Mesothelial cell of epicardium (in vitro differentiated cells): ENCODE results near the gene UBL7. TPM values are rescaled to one million over a fixed set of nuclear protein-coding genes. Genes with fewer than 3 reads are reported as not detected.

ENCODE experiments used
- DNase-seq, 2 experiments: peaks; one replicate each; pipeline ENCODE4 v3.0.0; 2021; ENCODE audit warnings: low spot score in 2 of 2; ENCODE audit not compliant: unreplicated experiment in 2 of 2
- H3K27ac Mint-ChIP-seq: 2 replicates; pipeline ENCODE4 v1.8.0; 2021; ENCODE audit warnings: mixed read lengths
- H3K27me3 Mint-ChIP-seq: 2 replicates; pipeline ENCODE4 v1.8.0; 2021; ENCODE audit warnings: low read depth, mixed read lengths
- H3K36me3 Mint-ChIP-seq: 2 replicates; pipeline ENCODE4 v1.8.0; 2021; ENCODE audit warnings: mixed read lengths
- H3K4me1 Mint-ChIP-seq: 2 replicates; pipeline ENCODE4 v1.8.0; 2021; ENCODE audit warnings: mixed read lengths
- H3K4me3 Mint-ChIP-seq: 2 replicates; pipeline ENCODE4 v1.8.0; 2021; ENCODE audit warnings: mild to moderate bottlenecking, moderate library complexity, mixed read lengths
- H3K9me3 Mint-ChIP-seq: 2 replicates; pipeline ENCODE4 v1.8.0; 2021; ENCODE audit warnings: mixed read lengths
- total RNA-seq: library from RNA; stranded (reverse); gene quantifications from 3 replicates; pipeline ENCODE4 v1.2.1, GENCODE V29; 2021
- TF ChIP-seq, protein P1 (sequence below): fragments of 200-600 bp; sonication (generic); IDR thresholded peaks from one replicate; pipeline ENCODE4 v1.5.0; 2021; ENCODE audit warnings: antibody characterized with exemption; ENCODE audit not compliant: unreplicated experiment

Gene UBL7
- total RNA-seq, 1 donor from 2014 or later = 43.2 TPM

- TF ChIP-seq, protein P1, sequence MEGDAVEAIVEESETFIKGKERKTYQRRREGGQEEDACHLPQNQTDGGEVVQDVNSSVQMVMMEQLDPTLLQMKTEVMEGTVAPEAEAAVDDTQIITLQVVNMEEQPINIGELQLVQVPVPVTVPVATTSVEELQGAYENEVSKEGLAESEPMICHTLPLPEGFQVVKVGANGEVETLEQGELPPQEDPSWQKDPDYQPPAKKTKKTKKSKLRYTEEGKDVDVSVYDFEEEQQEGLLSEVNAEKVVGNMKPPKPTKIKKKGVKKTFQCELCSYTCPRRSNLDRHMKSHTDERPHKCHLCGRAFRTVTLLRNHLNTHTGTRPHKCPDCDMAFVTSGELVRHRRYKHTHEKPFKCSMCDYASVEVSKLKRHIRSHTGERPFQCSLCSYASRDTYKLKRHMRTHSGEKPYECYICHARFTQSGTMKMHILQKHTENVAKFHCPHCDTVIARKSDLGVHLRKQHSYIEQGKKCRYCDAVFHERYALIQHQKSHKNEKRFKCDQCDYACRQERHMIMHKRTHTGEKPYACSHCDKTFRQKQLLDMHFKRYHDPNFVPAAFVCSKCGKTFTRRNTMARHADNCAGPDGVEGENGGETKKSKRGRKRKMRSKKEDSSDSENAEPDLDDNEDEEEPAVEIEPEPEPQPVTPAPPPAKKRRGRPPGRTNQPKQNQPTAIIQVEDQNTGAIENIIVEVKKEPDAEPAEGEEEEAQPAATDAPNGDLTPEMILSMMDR = no peak
- H3K4me3 Mint-ChIP-seq = no peak overlapping the region
- no peak overlapping the region for H3K27ac Mint-ChIP-seq
- H3K27me3 Mint-ChIP-seq = no peaks in the 10 kb centered on the region
- peaks cover 10% of the 10 kb centered on the region for H3K4me1 Mint-ChIP-seq
- no peaks in the 10 kb centered on the region for H3K36me3 Mint-ChIP-seq
- no peak for DNase-seq
- no peaks in the 10 kb centered on the region for H3K9me3 Mint-ChIP-seq
Measured at GRCh38 chr15:74412159-74412558, 48.8 kb downstream of the UBL7 start.

GRCh38 chr15:74411686-74412085 is 49.3 kb downstream of the UBL7 start:
- Mint-ChIP-seq H3K36me3 (no peaks in the 10 kb centered on the region), H3K27ac (no peak overlapping the region), H3K4me3 (no peak overlapping the region), H3K27me3 (no peaks in the 10 kb centered on the region), H3K9me3 (no peaks in the 10 kb centered on the region), H3K4me1 (peaks cover 15% of the 10 kb centered on the region)
- TF ChIP-seq, protein P1 = no peak
- no peak for DNase-seq

- TF ChIP-seq, protein P1 = no peak
- Mint-ChIP-seq H3K4me3 (no peak overlapping the region), H3K4me1 (peaks cover 20% of the 10 kb centered on the region), H3K27me3 (no peaks in the 10 kb centered on the region), H3K27ac (no peak overlapping the region), H3K9me3 (no peaks in the 10 kb centered on the region), H3K36me3 (no peaks in the 10 kb centered on the region)
- no peak for DNase-seq
Measured at GRCh38 chr15:74410502-74410901, 50.5 kb downstream of the UBL7 start.

- no peaks in the 10 kb centered on the region for H3K36me3 Mint-ChIP-seq
- H3K9me3 Mint-ChIP-seq = no peaks in the 10 kb centered on the region
- no peaks in the 10 kb centered on the region for H3K27me3 Mint-ChIP-seq
- TF ChIP-seq, protein P1 = no peak
- no peak overlapping the region for H3K4me3 Mint-ChIP-seq
- no peak overlapping the region for H3K27ac Mint-ChIP-seq
- DNase-seq = no peak
- H3K4me1 Mint-ChIP-seq = peaks cover 21% of the 10 kb centered on the region
Measured at GRCh38 chr15:74409225-74409624, 51.7 kb downstream of the UBL7 start.

- Mint-ChIP-seq H3K27me3 (no peaks in the 10 kb centered on the region), H3K4me3 (no peak overlapping the region), H3K4me1 (peaks cover 26% of the 10 kb centered on the region), H3K27ac (no peak overlapping the region), H3K9me3 (no peaks in the 10 kb centered on the region), H3K36me3 (no peaks in the 10 kb centered on the region)
- no peak for DNase-seq
- TF ChIP-seq, protein P1 = no peak
Measured at GRCh38 chr15:74408815-74409214, 52.1 kb downstream of the UBL7 start.

DNA sequence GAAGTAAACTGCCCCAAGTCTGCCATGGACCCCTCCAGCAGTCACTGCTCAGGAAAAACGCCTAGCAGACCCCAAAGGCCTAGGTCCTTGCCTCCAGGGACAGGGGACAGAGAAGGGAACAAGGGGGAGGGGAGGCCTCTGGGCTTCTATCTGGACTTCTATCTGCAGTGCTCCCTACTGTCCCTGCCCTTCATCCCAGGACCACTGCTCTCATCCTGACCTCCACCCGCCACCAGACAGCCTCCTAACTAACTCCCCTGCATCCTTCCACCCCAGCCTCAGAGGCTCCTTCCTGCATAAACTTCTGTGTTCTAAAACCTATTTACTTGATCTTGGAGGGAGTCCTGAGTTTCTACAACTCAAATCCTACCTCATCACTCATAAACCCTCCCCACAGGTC is 52.6 kb downstream of the UBL7 start:
- DNase-seq = no peak
- no peaks in the 10 kb centered on the region for H3K9me3 Mint-ChIP-seq
- TF ChIP-seq, protein P1 = no peak
- H3K27ac Mint-ChIP-seq = peak overlapping the region; percentile 58
- H3K36me3 Mint-ChIP-seq = no peaks in the 10 kb centered on the region
- no peaks in the 10 kb centered on the region for H3K27me3 Mint-ChIP-seq
- no peak overlapping the region for H3K4me3 Mint-ChIP-seq
- peaks cover 29% of the 10 kb centered on the region for H3K4me1 Mint-ChIP-seq
